Nephron (organoid): ENCODE measurements around the gene FSTL4.

Source experiments
- H3K27ac Mint-ChIP-seq, 3 experiments: 2 replicates each; pipeline ENCODE4 v1.8.0; 2020; ENCODE audit warnings: mixed read lengths in 3 of 3, mild to moderate bottlenecking in 2 of 3, moderate library complexity in 1 of 3
- H3K27me3 Mint-ChIP-seq: 2 replicates; pipeline ENCODE4 v1.8.0; 2021; ENCODE audit warnings: low read depth, mild to moderate bottlenecking, moderate library complexity, mixed read lengths
- H3K36me3 Mint-ChIP-seq: 2 replicates; pipeline ENCODE4 v1.8.0; 2020; ENCODE audit warnings: low read depth, mixed read lengths
- H3K4me1 Mint-ChIP-seq: 2 replicates; pipeline ENCODE4 v1.8.0; 2020; ENCODE audit warnings: mixed read lengths
- H3K4me3 Mint-ChIP-seq, 3 experiments: 2 replicates each; pipeline ENCODE4 v1.8.0; 2020; ENCODE audit warnings: mild to moderate bottlenecking in 3 of 3, mixed read lengths in 3 of 3, moderate library complexity in 2 of 3
- H3K9me3 Mint-ChIP-seq: 2 replicates; pipeline ENCODE4 v1.8.0; 2020; ENCODE audit warnings: mixed read lengths
- TF ChIP-seq, protein P1 (sequence below), 3 experiments: fragments of 200-600 bp; sonication (generic); IDR thresholded peaks; one replicate each; pipeline ENCODE4 v1.5.0; 2021; ENCODE audit warnings: antibody characterized with exemption in 3 of 3; ENCODE audit not compliant: unreplicated experiment in 3 of 3

Gene FSTL4

DNA sequence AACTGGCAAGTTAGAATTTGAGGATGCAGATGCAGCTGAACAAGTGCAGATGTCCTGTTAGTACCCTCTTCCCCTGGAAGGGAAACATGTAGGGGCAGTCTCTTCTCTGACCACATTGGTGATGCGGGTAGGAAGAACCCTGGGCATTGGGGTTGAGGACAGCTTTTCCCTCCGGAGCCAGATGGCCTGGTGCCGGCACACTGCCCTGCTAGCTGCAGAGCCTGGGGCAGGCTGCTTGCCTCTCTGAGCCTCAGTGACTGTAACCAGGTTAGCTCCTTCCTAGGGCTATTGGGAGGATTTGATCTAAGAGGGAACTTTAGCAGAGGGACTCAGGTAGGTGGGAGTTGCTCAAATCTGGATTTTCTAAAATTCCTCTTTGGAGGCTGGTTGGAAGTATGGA, 412.1 kb downstream of the FSTL4 start:
- Mint-ChIP-seq H3K4me3 (no peak overlapping the region), H3K36me3 (no peaks in the 10 kb centered on the region), H3K9me3 (no peaks in the 10 kb centered on the region), H3K4me1 (peaks cover 21% of the 10 kb centered on the region), H3K27ac (no peak overlapping the region), H3K27me3 (peaks cover 13% of the 10 kb centered on the region)
- TF ChIP-seq, protein P1, sequence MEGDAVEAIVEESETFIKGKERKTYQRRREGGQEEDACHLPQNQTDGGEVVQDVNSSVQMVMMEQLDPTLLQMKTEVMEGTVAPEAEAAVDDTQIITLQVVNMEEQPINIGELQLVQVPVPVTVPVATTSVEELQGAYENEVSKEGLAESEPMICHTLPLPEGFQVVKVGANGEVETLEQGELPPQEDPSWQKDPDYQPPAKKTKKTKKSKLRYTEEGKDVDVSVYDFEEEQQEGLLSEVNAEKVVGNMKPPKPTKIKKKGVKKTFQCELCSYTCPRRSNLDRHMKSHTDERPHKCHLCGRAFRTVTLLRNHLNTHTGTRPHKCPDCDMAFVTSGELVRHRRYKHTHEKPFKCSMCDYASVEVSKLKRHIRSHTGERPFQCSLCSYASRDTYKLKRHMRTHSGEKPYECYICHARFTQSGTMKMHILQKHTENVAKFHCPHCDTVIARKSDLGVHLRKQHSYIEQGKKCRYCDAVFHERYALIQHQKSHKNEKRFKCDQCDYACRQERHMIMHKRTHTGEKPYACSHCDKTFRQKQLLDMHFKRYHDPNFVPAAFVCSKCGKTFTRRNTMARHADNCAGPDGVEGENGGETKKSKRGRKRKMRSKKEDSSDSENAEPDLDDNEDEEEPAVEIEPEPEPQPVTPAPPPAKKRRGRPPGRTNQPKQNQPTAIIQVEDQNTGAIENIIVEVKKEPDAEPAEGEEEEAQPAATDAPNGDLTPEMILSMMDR (IDR thresholded peaks at IDR 0.05; ENCODE audit: unreplicated experiment in 3 of 3): no peak

DNA sequence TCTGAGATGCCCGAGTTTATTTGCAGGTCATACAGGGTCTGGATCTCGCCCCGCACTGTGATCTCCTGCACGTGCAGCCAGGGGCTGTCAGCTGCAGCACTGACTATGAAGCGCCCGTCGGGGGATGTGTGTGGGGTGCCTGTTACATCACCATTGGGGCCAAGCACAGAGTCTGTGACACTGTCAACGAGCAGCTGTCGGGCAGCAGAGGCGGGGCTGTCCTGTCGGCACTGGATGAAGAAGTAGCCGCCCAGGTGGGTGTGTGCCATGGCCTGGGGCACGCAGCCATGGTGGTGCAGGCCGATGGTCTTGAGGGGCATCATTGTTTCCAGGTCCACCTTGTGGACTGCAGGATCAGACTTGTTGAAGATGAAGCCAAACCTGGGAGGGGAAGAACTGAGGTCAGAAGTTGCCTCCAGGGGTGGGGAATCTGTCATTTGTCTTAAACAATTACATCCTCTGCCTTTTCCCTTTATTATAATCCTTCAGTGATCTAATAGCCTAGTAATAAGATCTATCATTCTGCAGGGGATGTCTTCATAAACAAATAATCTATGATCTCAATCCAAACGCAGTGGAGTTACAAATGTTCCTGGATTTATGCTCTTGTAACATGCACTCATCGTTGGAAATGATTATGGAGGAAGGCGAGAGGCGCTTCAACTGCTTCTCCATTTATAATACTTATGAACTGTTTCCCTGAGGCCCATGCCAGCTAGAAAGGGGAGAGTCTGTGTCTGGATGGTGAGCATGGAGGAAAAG, 412.7 kb downstream of the FSTL4 start:
- no peak overlapping the region for H3K27ac Mint-ChIP-seq
- H3K36me3 Mint-ChIP-seq: no peaks in the 10 kb centered on the region
- H3K27me3 Mint-ChIP-seq: peaks cover 16% of the 10 kb centered on the region
- no peak overlapping the region for H3K4me3 Mint-ChIP-seq
- no peaks in the 10 kb centered on the region for H3K9me3 Mint-ChIP-seq
- H3K4me1 Mint-ChIP-seq: peaks cover 18% of the 10 kb centered on the region
- TF ChIP-seq, protein P1 (IDR thresholded peaks at IDR 0.05; ENCODE audit: unreplicated experiment in 3 of 3): no peak

DNA sequence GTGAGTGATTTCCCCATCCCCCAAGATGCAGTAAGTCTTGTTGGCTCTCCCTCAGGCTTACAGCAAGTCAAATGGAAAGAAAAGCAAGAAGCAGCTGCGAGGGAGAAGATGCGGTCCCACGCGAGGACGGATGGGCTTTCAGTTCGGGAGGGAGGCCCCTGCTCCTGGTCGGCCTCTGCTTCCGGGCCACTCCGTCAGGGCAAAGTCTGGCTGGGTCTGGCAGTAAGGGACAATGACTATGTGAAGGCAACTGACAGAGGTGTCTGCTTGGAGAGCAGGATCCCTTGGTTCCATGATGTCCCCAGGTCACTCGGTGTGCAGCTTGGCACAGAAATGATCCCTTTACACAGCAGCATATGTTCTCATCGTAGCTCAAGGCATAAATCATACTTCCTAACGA, 413.8 kb downstream of the FSTL4 start:
- TF ChIP-seq, protein P1 (IDR thresholded peaks at IDR 0.05; ENCODE audit: unreplicated experiment in 3 of 3): no peak
- no peak overlapping the region for H3K4me3 Mint-ChIP-seq
- H3K36me3 Mint-ChIP-seq: no peaks in the 10 kb centered on the region
- no peaks in the 10 kb centered on the region for H3K9me3 Mint-ChIP-seq
- H3K27ac Mint-ChIP-seq: no peak overlapping the region
- peaks cover 18% of the 10 kb centered on the region for H3K4me1 Mint-ChIP-seq
- H3K27me3 Mint-ChIP-seq: peaks cover 16% of the 10 kb centered on the region

DNA sequence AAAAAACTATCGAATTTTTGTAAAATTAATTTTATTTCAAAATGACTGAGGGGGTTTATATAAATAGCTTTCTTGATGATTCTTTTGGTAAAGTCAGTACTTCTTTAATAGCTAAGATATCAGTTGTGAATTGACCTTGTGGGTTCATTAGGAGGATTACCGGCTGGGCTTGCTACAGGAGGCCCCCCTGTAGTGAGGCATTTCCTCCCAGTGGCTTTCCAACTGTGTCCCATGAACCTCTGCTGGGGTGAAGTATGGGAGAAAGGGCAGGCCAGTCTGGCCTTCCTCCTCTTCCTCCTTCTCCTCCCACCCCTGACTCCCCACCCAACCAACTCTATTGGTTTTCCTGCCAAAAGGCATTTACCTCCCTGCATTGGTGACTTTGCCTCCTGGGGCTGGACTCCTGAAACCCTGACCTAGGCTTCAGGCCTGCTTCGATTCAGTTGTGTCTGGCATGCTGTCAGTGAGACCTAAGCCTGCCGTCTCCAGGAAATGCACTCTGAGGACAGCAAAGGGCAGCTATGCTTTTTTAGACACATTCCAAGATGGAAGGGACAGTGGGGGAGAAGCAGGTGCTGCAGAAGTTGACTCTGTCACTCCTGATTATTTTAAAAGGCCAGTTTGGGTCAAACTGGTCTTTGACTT, 415.8 kb downstream of the FSTL4 start:
- TF ChIP-seq, protein P1 (IDR thresholded peaks at IDR 0.05; ENCODE audit: unreplicated experiment in 3 of 3): no peak
- Mint-ChIP-seq H3K4me1 (peaks cover 18% of the 10 kb centered on the region), H3K36me3 (no peaks in the 10 kb centered on the region), H3K27ac (peak overlapping the region in 1 of 3 experiments; percentile 2), H3K9me3 (no peaks in the 10 kb centered on the region), H3K4me3 (no peak overlapping the region), H3K27me3 (peaks cover 16% of the 10 kb centered on the region)

DNA sequence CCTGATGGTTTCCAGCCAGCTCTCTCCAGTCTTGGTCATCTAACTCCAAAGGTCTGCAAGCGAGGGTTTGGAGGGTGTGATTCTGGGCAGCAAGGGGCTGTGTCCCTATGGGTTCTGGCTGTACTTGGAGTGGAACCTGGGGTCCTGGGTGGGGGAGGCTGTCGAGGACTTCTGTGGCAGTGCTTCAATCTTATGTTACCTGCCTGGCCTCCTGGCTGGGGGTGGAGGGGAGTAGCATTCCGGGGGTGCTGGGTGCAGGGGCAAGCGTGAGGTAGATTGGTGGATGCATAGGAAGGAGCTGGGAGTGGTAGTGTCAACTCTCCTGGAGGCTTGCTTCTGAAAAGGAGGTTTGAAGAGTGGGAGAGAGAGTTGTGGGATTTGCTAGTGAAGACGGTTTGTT, 417.1 kb downstream of the FSTL4 start:
- H3K27me3 Mint-ChIP-seq: peaks cover 18% of the 10 kb centered on the region
- no peaks in the 10 kb centered on the region for H3K9me3 Mint-ChIP-seq
- H3K27ac Mint-ChIP-seq: no peak overlapping the region
- peaks cover 18% of the 10 kb centered on the region for H3K4me1 Mint-ChIP-seq
- TF ChIP-seq, protein P1 (IDR thresholded peaks at IDR 0.05; ENCODE audit: unreplicated experiment in 3 of 3): no peak
- H3K36me3 Mint-ChIP-seq: no peaks in the 10 kb centered on the region
- no peak overlapping the region for H3K4me3 Mint-ChIP-seq
